Liver (tissue), 3 donors: ENCODE data around the gene SPEG.

ENCODE experiments used
- EGR1 ChIP-seq, 2 donors: IDR thresholded peaks; 2 replicates each; pipeline ENCODE4 v1.6.1; 2016 to 2018; ENCODE audit warnings: antibody characterized with exemption in 2 of 2, low read depth in 2 of 2
- FOXA2 ChIP-seq: IDR thresholded peaks from 2 replicates; pipeline ENCODE4 v1.6.1; 2016; ENCODE audit warnings: antibody characterized with exemption
- HNF4A ChIP-seq, 2 donors: conservative IDR thresholded peaks; 2 replicates each; pipeline ENCODE4 v1.6.1; 2016; ENCODE audit warnings: antibody characterized with exemption in 2 of 2, mild to moderate bottlenecking in 2 of 2
- JUND ChIP-seq, 2 donors: IDR thresholded peaks; 2 replicates each; pipeline ENCODE4 v1.6.1; 2016; ENCODE audit warnings: antibody characterized with exemption in 2 of 2
- RAD21 ChIP-seq, 2 donors: IDR thresholded peaks; 2 replicates each; pipeline ENCODE4 v1.6.1; 2016; ENCODE audit warnings: antibody characterized with exemption in 2 of 2, mild to moderate bottlenecking in 2 of 2
- RXRA ChIP-seq, 2 donors: IDR thresholded peaks; 2 replicates each; pipeline ENCODE4 v1.6.1; 2017 to 2018; ENCODE audit warnings: antibody characterized with exemption in 2 of 2, mild to moderate bottlenecking in 1 of 2
- TF ChIP-seq, protein P1 (sequence below): fragments of 150-350 bp; IDR thresholded peaks from 2 replicates; pipeline ENCODE4 v1.5.1; 2017; ENCODE audit warnings: improper control_type of control experiment, low read depth, low read length; ENCODE audit not compliant: missing input control
- TF ChIP-seq, protein P2 (sequence below): IDR thresholded peaks from 2 replicates; pipeline ENCODE4 v1.6.1; 2016; ENCODE audit warnings: antibody characterized with exemption, mild to moderate bottlenecking
- TF ChIP-seq, protein P3 (sequence below): IDR thresholded peaks from 2 replicates; pipeline ENCODE4 v1.6.1; 2016; ENCODE audit warnings: antibody characterized with exemption
- TF ChIP-seq, protein P4 (sequence below): IDR thresholded peaks from 2 replicates; pipeline ENCODE4 v1.6.1; 2016; ENCODE audit warnings: antibody characterized with exemption
- TF ChIP-seq, protein P5 (sequence below): IDR thresholded peaks from 2 replicates; pipeline ENCODE4 v1.6.1; 2016; ENCODE audit warnings: antibody characterized with exemption
- donor health status: healthy.
- donor health status: healthy.

DNA sequence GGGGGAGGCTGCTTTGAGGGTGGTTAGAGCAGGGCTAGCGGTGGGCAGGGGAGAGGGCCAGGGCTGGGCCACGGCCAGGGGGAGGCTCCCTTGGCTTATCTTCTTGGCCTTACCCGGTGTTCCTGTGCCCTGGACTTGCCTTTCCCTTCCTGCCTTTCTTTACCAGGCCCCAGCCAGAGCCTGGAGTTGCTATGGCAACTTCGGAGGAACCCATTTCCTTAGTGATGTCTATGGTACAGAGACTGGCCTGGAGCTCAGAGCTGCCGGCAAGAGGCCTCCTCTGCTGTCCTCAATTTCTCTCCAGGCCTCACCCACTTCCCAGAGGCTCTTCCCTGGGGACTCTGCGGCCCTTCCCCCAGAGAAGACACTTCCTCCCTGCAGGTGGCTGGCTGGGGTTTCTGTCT, 11.5 kb downstream of the SPEG start:
- TF ChIP-seq JUND (IDR thresholded peaks at IDR 0.05) (no peak), EGR1 (IDR thresholded peaks at IDR 0.05; ENCODE audit: low read depth in 2 of 2) (no peak), RAD21 (IDR thresholded peaks at IDR 0.05) (no peak), FOXA2 (no peak), HNF4A (conservative IDR thresholded peaks at IDR 0.05) (no peak), RXRA (IDR thresholded peaks at IDR 0.05) (no peak)
- TF ChIP-seq, protein P1, sequence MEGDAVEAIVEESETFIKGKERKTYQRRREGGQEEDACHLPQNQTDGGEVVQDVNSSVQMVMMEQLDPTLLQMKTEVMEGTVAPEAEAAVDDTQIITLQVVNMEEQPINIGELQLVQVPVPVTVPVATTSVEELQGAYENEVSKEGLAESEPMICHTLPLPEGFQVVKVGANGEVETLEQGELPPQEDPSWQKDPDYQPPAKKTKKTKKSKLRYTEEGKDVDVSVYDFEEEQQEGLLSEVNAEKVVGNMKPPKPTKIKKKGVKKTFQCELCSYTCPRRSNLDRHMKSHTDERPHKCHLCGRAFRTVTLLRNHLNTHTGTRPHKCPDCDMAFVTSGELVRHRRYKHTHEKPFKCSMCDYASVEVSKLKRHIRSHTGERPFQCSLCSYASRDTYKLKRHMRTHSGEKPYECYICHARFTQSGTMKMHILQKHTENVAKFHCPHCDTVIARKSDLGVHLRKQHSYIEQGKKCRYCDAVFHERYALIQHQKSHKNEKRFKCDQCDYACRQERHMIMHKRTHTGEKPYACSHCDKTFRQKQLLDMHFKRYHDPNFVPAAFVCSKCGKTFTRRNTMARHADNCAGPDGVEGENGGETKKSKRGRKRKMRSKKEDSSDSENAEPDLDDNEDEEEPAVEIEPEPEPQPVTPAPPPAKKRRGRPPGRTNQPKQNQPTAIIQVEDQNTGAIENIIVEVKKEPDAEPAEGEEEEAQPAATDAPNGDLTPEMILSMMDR: no peak
- TF ChIP-seq, protein P2, sequence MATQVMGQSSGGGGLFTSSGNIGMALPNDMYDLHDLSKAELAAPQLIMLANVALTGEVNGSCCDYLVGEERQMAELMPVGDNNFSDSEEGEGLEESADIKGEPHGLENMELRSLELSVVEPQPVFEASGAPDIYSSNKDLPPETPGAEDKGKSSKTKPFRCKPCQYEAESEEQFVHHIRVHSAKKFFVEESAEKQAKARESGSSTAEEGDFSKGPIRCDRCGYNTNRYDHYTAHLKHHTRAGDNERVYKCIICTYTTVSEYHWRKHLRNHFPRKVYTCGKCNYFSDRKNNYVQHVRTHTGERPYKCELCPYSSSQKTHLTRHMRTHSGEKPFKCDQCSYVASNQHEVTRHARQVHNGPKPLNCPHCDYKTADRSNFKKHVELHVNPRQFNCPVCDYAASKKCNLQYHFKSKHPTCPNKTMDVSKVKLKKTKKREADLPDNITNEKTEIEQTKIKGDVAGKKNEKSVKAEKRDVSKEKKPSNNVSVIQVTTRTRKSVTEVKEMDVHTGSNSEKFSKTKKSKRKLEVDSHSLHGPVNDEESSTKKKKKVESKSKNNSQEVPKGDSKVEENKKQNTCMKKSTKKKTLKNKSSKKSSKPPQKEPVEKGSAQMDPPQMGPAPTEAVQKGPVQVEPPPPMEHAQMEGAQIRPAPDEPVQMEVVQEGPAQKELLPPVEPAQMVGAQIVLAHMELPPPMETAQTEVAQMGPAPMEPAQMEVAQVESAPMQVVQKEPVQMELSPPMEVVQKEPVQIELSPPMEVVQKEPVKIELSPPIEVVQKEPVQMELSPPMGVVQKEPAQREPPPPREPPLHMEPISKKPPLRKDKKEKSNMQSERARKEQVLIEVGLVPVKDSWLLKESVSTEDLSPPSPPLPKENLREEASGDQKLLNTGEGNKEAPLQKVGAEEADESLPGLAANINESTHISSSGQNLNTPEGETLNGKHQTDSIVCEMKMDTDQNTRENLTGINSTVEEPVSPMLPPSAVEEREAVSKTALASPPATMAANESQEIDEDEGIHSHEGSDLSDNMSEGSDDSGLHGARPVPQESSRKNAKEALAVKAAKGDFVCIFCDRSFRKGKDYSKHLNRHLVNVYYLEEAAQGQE: no peak
- TF ChIP-seq, protein P3, sequence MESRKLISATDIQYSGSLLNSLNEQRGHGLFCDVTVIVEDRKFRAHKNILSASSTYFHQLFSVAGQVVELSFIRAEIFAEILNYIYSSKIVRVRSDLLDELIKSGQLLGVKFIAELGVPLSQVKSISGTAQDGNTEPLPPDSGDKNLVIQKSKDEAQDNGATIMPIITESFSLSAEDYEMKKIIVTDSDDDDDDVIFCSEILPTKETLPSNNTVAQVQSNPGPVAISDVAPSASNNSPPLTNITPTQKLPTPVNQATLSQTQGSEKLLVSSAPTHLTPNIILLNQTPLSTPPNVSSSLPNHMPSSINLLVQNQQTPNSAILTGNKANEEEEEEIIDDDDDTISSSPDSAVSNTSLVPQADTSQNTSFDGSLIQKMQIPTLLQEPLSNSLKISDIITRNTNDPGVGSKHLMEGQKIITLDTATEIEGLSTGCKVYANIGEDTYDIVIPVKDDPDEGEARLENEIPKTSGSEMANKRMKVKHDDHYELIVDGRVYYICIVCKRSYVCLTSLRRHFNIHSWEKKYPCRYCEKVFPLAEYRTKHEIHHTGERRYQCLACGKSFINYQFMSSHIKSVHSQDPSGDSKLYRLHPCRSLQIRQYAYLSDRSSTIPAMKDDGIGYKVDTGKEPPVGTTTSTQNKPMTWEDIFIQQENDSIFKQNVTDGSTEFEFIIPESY: no peak
- TF ChIP-seq, protein P4, sequence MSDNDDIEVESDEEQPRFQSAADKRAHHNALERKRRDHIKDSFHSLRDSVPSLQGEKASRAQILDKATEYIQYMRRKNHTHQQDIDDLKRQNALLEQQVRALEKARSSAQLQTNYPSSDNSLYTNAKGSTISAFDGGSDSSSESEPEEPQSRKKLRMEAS: no peak
- TF ChIP-seq, protein P5, sequence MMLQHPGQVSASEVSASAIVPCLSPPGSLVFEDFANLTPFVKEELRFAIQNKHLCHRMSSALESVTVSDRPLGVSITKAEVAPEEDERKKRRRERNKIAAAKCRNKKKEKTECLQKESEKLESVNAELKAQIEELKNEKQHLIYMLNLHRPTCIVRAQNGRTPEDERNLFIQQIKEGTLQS: no peak
